ENCODE measurements around the gene C19orf73. TPM values are rescaled to one million over a fixed set of nuclear protein-coding genes. Genes with fewer than 3 reads are reported as not detected.
A peak's percentile ranks its signal among the peaks of the same experiment; 100 is the strongest.

C19orf73 gene
- total and polyA plus RNA-seq, 9 of the 15 experiments (the other 6 are each of a cell fraction or from before 2014, with no cell fraction given): 0.08 to 7.4 (median 1.4) TPM

DNA sequence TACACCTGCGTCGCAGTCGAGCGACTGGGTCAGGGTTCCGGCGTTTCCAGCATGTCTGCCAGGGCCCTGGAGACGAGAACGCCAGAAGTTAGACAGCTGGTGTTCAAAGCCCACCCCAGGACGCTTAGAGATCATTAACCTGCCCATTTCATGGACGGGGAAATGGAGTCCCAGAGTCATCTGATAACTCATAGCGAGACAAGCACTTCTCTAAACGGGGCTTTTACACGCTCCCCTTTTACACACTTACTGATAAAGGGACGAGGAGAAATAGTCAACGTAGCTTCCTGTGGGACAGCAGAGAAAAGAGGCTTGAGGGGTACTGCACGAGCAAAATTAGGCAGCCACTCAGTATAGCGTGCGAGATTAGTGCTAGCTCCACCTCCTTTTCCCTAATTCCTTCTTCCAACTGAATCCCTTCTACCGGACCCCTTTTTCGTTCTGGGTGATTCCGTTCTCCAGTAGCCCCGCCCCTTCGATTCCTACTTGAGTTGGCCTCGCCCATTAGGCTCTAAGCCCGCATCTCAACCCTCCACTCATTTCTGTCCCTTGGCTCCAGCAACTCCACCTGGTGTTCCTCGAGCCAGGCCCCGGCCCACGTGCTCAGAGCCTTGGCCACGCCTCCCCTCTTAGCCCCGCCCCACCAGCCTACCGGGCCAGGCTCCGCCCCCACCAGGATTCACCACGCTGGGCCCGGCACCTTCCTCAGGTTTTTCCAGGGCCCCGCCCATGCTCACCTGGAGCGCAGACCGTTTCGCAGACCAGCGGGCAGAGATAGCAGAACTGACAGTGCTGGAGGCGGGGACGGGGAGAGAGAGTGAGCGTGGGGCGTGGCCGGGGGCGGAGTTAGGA lies 32.5 kb upstream of the C19orf73 start (continued):
- TF ChIP-seq, protein P1, sequence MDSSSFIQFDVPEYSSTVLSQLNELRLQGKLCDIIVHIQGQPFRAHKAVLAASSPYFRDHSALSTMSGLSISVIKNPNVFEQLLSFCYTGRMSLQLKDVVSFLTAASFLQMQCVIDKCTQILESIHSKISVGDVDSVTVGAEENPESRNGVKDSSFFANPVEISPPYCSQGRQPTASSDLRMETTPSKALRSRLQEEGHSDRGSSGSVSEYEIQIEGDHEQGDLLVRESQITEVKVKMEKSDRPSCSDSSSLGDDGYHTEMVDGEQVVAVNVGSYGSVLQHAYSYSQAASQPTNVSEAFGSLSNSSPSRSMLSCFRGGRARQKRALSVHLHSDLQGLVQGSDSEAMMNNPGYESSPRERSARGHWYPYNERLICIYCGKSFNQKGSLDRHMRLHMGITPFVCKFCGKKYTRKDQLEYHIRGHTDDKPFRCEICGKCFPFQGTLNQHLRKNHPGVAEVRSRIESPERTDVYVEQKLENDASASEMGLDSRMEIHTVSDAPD (CRISPR knock-in tag; IDR thresholded peaks at IDR 0.05): no peak
- TF ChIP-seq SUPT5H (IDR thresholded peaks at IDR 0.05) (0 out of 2 replicates have a peak, but pooled peaks have one; percentile 48), KLF6 (CRISPR knock-in tag; IDR thresholded peaks at IDR 0.05; ENCODE audit: borderline replicate concordance) (no peak), ZNF766 (CRISPR knock-in tag; conservative IDR thresholded peaks at IDR 0.05) (no peak), HDAC6 (IDR thresholded peaks at IDR 0.05; ENCODE audit: low read depth, low read length) (no peak), LEF1 (IDR thresholded peaks at IDR 0.05) (no peak), BRF1 (IDR thresholded peaks at IDR 0.05; ENCODE audit: borderline replicate concordance, extremely low read depth, insufficient read length) (no peak), GABPB2 (CRISPR knock-in tag; conservative IDR thresholded peaks at IDR 0.05) (no peak), LARP7 (IDR thresholded peaks at IDR 0.05) (no peak), ZNF780A (CRISPR knock-in tag; IDR thresholded peaks at IDR 0.05) (no peak), PRPF4 (IDR thresholded peaks at IDR 0.05; ENCODE audit: insufficient read depth, low read depth, low read length, poor library complexity, severe bottlenecking) (no peak), ZKSCAN8 (CRISPR knock-in tag; IDR thresholded peaks at IDR 0.05) (no peak), MAZ (CRISPR knock-in tag; conservative IDR thresholded peaks at IDR 0.05 in 1 of 2, IDR thresholded peaks at IDR 0.05 in 1 of 2) (peak; percentile 26 to 54; a peak in 2 of 4 replicates), EHMT2 (IDR thresholded peaks at IDR 0.05) (peak; percentile 65; the same call in 1 of the 2 replicates), NFIX (CRISPR knock-in tag; IDR thresholded peaks at IDR 0.05; ENCODE audit: low read depth) (no peak), MECOM (CRISPR knock-in tag; IDR thresholded peaks at IDR 0.05) (no peak)
- TF ChIP-seq, protein P2, sequence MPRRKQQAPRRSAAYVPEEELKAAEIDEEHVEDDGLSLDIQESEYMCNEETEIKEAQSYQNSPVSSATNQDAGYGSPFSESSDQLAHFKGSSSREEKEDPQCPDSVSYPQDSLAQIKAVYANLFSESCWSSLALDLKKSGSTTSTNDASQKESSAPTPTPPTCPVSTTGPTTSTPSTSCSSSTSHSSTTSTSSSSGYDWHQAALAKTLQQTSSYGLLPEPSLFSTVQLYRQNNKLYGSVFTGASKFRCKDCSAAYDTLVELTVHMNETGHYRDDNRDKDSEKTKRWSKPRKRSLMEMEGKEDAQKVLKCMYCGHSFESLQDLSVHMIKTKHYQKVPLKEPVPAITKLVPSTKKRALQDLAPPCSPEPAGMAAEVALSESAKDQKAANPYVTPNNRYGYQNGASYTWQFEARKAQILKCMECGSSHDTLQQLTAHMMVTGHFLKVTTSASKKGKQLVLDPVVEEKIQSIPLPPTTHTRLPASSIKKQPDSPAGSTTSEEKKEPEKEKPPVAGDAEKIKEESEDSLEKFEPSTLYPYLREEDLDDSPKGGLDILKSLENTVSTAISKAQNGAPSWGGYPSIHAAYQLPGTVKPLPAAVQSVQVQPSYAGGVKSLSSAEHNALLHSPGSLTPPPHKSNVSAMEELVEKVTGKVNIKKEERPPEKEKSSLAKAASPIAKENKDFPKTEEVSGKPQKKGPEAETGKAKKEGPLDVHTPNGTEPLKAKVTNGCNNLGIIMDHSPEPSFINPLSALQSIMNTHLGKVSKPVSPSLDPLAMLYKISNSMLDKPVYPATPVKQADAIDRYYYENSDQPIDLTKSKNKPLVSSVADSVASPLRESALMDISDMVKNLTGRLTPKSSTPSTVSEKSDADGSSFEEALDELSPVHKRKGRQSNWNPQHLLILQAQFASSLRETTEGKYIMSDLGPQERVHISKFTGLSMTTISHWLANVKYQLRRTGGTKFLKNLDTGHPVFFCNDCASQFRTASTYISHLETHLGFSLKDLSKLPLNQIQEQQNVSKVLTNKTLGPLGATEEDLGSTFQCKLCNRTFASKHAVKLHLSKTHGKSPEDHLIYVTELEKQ (CRISPR knock-in tag; IDR thresholded peaks at IDR 0.05): no peak
- TF ChIP-seq, protein P3, sequence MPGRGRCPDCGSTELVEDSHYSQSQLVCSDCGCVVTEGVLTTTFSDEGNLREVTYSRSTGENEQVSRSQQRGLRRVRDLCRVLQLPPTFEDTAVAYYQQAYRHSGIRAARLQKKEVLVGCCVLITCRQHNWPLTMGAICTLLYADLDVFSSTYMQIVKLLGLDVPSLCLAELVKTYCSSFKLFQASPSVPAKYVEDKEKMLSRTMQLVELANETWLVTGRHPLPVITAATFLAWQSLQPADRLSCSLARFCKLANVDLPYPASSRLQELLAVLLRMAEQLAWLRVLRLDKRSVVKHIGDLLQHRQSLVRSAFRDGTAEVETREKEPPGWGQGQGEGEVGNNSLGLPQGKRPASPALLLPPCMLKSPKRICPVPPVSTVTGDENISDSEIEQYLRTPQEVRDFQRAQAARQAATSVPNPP (IDR thresholded peaks at IDR 0.05; ENCODE audit: borderline replicate concordance, insufficient read depth, insufficient read length): no peak
- TF ChIP-seq, protein P4, sequence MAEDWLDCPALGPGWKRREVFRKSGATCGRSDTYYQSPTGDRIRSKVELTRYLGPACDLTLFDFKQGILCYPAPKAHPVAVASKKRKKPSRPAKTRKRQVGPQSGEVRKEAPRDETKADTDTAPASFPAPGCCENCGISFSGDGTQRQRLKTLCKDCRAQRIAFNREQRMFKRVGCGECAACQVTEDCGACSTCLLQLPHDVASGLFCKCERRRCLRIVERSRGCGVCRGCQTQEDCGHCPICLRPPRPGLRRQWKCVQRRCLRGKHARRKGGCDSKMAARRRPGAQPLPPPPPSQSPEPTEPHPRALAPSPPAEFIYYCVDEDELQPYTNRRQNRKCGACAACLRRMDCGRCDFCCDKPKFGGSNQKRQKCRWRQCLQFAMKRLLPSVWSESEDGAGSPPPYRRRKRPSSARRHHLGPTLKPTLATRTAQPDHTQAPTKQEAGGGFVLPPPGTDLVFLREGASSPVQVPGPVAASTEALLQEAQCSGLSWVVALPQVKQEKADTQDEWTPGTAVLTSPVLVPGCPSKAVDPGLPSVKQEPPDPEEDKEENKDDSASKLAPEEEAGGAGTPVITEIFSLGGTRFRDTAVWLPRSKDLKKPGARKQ (CRISPR knock-in tag; IDR thresholded peaks at IDR 0.05): no peak

All from K562 (cell line).